Hepatocyte (in vitro differentiated cells): ENCODE data around the gene KRTAP10-7. TPM values are rescaled to one million over a fixed set of nuclear protein-coding genes. Genes with fewer than 3 reads are reported as not detected.

Source experiments
- DNase-seq: peaks from one replicate; pipeline ENCODE4 v3.0.0-alpha.2; 2016; ENCODE audit warnings: low spot score
- H2AFZ ChIP-seq: fragments of 200-600 bp; sonication (generic); 2 replicates; pipeline ENCODE4 v1.6.0; 2016; ENCODE audit warnings: antibody characterized with exemption, mild to moderate bottlenecking
- H3K27ac ChIP-seq: fragments of 200-600 bp; sonication (generic); 2 replicates; pipeline ENCODE4 v1.5.1; 2016; ENCODE audit warnings: mild to moderate bottlenecking
- H3K27me3 ChIP-seq: fragments of 200-600 bp; sonication (generic); 2 replicates; pipeline ENCODE4 v1.6.1; 2016
- H3K36me3 ChIP-seq: fragments of 200-600 bp; sonication (generic); replicated peaks from 2 replicates; pipeline ENCODE4 v1.5.1; 2016; ENCODE audit warnings: low read depth; ENCODE audit not compliant: insufficient read depth
- H3K4me1 ChIP-seq: fragments of 200-600 bp; sonication (generic); 2 replicates; pipeline ENCODE4 v1.5.1; 2016; ENCODE audit warnings: mild to moderate bottlenecking, moderate library complexity; ENCODE audit not compliant: insufficient read depth
- H3K4me2 ChIP-seq: fragments of 200-600 bp; sonication (generic); 2 replicates; pipeline ENCODE4 v1.6.0; 2016
- H3K4me3 ChIP-seq: fragments of 200-600 bp; sonication (generic); 2 replicates; pipeline ENCODE4 v1.5.1; 2016; ENCODE audit warnings: mild to moderate bottlenecking
- H3K79me2 ChIP-seq: fragments of 200-600 bp; sonication (generic); 2 replicates; pipeline ENCODE4 v1.6.0; 2017; ENCODE audit warnings: mild to moderate bottlenecking
- H3K9me2 ChIP-seq: fragments of 200-600 bp; sonication (generic); replicated peaks from 2 replicates; pipeline ENCODE4 v1.6.0; 2017; ENCODE audit warnings: mild to moderate bottlenecking; ENCODE audit not compliant: insufficient read depth
- H3K9me3 ChIP-seq: fragments of 200-600 bp; sonication (generic); 2 replicates; pipeline ENCODE4 v1.5.1; 2016; ENCODE audit warnings: low read depth, mild to moderate bottlenecking
- H4K20me1 ChIP-seq: fragments of 200-600 bp; sonication (generic); 2 replicates; pipeline ENCODE4 v1.6.0; 2016; ENCODE audit warnings: mild to moderate bottlenecking; ENCODE audit not compliant: insufficient read depth, poor library complexity, severe bottlenecking
- EZH2 ChIP-seq: fragments of 200-600 bp; sonication (generic); IDR thresholded peaks from 2 replicates; pipeline ENCODE4 v1.6.1; 2016; ENCODE audit warnings: antibody characterized with exemption, mild to moderate bottlenecking, borderline replicate concordance
- EZH2phosphoT487 ChIP-seq: fragments of 200-600 bp; sonication (generic); IDR thresholded peaks from one replicate; pipeline ENCODE4 v1.6.1; 2018; ENCODE audit warnings: antibody characterized with exemption, mild to moderate bottlenecking, low read depth, moderate library complexity; ENCODE audit not compliant: unreplicated experiment, severe bottlenecking
- WGBS: methylation state at CpG from one replicate; pipeline ENCODE4 v1.1.6; 2016; ENCODE audit warnings: low lambda C conversion rate; ENCODE audit errors: missing lambda C conversion rate; 5-methylcytosine and 5-hydroxymethylcytosine counted together
- polyA plus RNA-seq: library from polyadenylated mRNA; unstranded; fragments of >200 nt; fragmentation: Nextera tagmentation; extraction: Ambion mirVana; gene quantifications from 2 replicates; pipeline ENCODE4 v1.2.1, GENCODE V29; 2016
- total RNA-seq: library from RNA; depleted of rRNA; stranded (reverse); fragments of >200 nt; gene quantifications from 2 replicates; pipeline ENCODE4 v1.2.3, GENCODE V29; 2014
- TF ChIP-seq, protein P1 (sequence below): fragments of 200-600 bp; sonication (generic); IDR thresholded peaks from 2 replicates; pipeline ENCODE4 v1.5.1; 2016; ENCODE audit warnings: antibody characterized with exemption, mild to moderate bottlenecking; ENCODE audit not compliant: poor library complexity

KRTAP10-7 gene
- total and polyA plus RNA-seq, 2 experiments from 2014 or later, result not detected

DNA sequence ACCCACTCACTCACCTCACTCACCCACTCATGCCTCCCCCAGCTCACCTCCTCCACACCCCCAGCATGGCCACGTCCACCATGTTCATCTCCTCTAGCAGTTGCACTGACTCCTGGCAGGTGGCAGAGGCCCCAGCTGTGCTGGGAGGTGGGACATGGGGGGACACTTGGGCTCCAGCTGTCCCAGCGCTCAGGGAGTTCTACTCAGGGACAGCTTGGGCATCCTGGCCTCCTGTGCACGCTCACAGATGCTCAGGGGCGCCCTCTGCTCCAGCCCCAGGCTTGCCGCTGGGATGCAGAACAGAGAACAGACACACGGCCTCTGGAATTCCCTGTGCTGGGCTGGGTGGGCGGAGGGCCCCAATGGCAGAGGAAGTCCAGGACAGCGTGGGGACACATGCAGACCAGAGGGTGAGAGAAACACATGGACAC lies 16.7 kb downstream of the KRTAP10-7 start:
- no peaks in the 10 kb centered on the region for H4K20me1 ChIP-seq
- 74% methylated on average over 8 of the region's 8 CpGs for WGBS
- H3K27ac ChIP-seq, result no peak overlapping the region
- no peaks in the 10 kb centered on the region for H3K27me3 ChIP-seq
- no peak overlapping the region for H3K4me3 ChIP-seq
- TF ChIP-seq EZH2 (no peak), EZH2phosphoT487 (no peak)
- TF ChIP-seq, protein P1, sequence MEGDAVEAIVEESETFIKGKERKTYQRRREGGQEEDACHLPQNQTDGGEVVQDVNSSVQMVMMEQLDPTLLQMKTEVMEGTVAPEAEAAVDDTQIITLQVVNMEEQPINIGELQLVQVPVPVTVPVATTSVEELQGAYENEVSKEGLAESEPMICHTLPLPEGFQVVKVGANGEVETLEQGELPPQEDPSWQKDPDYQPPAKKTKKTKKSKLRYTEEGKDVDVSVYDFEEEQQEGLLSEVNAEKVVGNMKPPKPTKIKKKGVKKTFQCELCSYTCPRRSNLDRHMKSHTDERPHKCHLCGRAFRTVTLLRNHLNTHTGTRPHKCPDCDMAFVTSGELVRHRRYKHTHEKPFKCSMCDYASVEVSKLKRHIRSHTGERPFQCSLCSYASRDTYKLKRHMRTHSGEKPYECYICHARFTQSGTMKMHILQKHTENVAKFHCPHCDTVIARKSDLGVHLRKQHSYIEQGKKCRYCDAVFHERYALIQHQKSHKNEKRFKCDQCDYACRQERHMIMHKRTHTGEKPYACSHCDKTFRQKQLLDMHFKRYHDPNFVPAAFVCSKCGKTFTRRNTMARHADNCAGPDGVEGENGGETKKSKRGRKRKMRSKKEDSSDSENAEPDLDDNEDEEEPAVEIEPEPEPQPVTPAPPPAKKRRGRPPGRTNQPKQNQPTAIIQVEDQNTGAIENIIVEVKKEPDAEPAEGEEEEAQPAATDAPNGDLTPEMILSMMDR, result no peak
- no peaks in the 10 kb centered on the region for H3K36me3 ChIP-seq
- H3K4me2 ChIP-seq, result no peak overlapping the region
- no peak for DNase-seq
- H3K9me3 ChIP-seq, result no peaks in the 10 kb centered on the region
- H3K4me1 ChIP-seq, result no peaks in the 10 kb centered on the region
- H3K79me2 ChIP-seq, result no peaks in the 10 kb centered on the region
- no peaks in the 10 kb centered on the region for H3K9me2 ChIP-seq
- no peak overlapping the region for H2AFZ ChIP-seq

DNA sequence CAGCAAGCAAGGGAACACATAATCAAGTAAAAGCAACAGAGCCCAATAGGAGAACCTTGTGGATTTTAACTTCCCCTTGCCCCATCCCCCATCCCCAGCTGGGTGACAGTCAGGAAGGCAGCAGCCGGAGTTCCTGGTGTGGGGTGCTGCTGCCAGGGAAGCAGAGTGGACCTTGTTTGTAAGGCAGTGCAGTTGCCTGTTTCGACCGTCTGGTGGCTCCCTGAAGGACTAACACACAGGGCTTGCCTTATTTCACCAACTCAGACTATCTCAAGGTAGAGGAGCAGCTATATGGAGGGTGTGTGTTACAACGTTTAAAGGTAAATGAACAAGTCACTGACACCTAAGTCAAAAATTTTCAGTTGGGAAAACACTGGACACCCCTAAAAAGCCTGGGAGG lies 18.1 kb downstream of the KRTAP10-7 start:
- Histone ChIP-seq H3K36me3 (no peaks in the 10 kb centered on the region), H3K79me2 (no peaks in the 10 kb centered on the region), H3K27ac (no peak overlapping the region), H3K4me3 (no peak overlapping the region), H3K4me1 (no peaks in the 10 kb centered on the region), H3K9me3 (no peaks in the 10 kb centered on the region), H3K27me3 (no peaks in the 10 kb centered on the region), H3K9me2 (no peaks in the 10 kb centered on the region), H3K4me2 (no peak overlapping the region), H2AFZ (no peak overlapping the region), H4K20me1 (no peaks in the 10 kb centered on the region)
- DNase-seq, result no peak
- WGBS, result 48% methylated on average over 4 of the region's 4 CpGs
- TF ChIP-seq, protein P1, result no peak
- TF ChIP-seq EZH2phosphoT487, result no peak
- no peak for TF ChIP-seq EZH2

DNA sequence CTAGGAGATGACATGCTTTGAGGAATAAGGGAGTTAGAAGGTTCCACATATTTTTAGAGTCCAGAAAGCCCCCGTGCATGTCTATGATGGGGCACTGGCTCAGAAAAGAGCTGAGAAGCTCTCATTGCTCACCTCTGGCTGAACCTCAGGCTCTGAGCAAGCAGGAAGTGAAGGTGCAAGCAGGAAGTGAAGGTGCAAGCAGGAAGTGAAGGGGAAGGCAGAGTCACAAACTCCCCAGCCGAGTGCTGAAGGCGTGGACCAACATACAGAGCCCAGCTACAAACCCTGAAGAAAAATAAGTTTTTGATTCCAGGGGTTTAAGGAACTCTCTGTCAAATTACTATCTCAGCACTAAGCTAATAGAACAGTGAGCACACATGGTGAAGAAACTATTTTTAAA lies 18.5 kb downstream of the KRTAP10-7 start:
- DNase-seq, result no peak
- H3K27ac ChIP-seq, result no peak overlapping the region
- no peaks in the 10 kb centered on the region for H3K79me2 ChIP-seq
- H3K4me1 ChIP-seq, result no peaks in the 10 kb centered on the region
- no peaks in the 10 kb centered on the region for H4K20me1 ChIP-seq
- no peak overlapping the region for H3K4me2 ChIP-seq
- no peak overlapping the region for H2AFZ ChIP-seq
- TF ChIP-seq EZH2phosphoT487, result no peak
- TF ChIP-seq EZH2, result no peak
- TF ChIP-seq, protein P1, result no peak
- H3K9me2 ChIP-seq, result no peaks in the 10 kb centered on the region
- no peaks in the 10 kb centered on the region for H3K9me3 ChIP-seq
- H3K36me3 ChIP-seq, result no peaks in the 10 kb centered on the region
- H3K27me3 ChIP-seq, result no peaks in the 10 kb centered on the region
- no peak overlapping the region for H3K4me3 ChIP-seq
- WGBS, result 93% methylated on average over 3 of the region's 3 CpGs

DNA sequence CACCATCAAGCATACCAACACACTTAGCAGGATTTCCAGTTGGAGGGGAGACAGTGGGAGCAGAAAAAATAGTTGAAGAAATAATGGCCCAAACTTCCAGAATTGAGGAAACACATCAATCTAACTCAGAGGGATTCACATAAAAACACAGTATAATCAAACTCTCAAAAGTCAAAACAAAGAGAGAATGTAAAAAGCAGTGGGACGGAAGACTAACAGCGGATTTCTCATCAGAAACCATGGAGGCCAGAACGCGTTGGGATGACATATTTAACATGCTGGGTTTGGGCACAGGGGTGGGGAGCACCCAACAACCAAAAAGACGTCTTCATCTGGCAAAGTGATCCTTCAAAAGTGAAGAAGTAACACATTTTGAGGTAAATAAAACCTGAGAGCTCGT lies 19.5 kb downstream of the KRTAP10-7 start:
- H3K36me3 ChIP-seq, result no peaks in the 10 kb centered on the region
- DNase-seq, result no peak
- no peaks in the 10 kb centered on the region for H3K27me3 ChIP-seq
- H3K27ac ChIP-seq, result no peak overlapping the region
- H4K20me1 ChIP-seq, result no peaks in the 10 kb centered on the region
- no peaks in the 10 kb centered on the region for H3K4me1 ChIP-seq
- 90% methylated on average over 6 of the region's 6 CpGs for WGBS
- no peak overlapping the region for H3K4me2 ChIP-seq
- H3K4me3 ChIP-seq, result no peak overlapping the region
- no peak for TF ChIP-seq EZH2
- TF ChIP-seq, protein P1, result no peak
- no peak for TF ChIP-seq EZH2phosphoT487
- no peak overlapping the region for H2AFZ ChIP-seq
- no peaks in the 10 kb centered on the region for H3K9me2 ChIP-seq
- H3K9me3 ChIP-seq, result no peaks in the 10 kb centered on the region
- H3K79me2 ChIP-seq, result no peaks in the 10 kb centered on the region
